Activated T-helper 17 cell treated with anti-CD3 and anti-CD28 coated beads, Interleukin-2, amount 50 U/mL, for 72 hours (primary cell): ENCODE data around the gene DGKD. TPM values are rescaled to one million over a fixed set of nuclear protein-coding genes. Genes with fewer than 3 reads are reported as not detected.
A peak's percentile ranks its signal among the peaks of the same experiment; 100 is the strongest.

Source experiments
- ATAC-seq: fragments of 150-1000 bp; cut with Tn5 transposase; replicated peaks from 2 replicates; pipeline ENCODE4 v1.10.0; 2021; ENCODE audit warnings: mild to moderate bottlenecking, moderate library complexity
- H3K27ac Mint-ChIP-seq: one replicate; pipeline ENCODE4 v1.8.0; 2022; ENCODE audit warnings: mixed read lengths
- H3K27me3 Mint-ChIP-seq: one replicate; pipeline ENCODE4 v1.8.0; 2022; ENCODE audit warnings: mixed read lengths
- H3K36me3 Mint-ChIP-seq: one replicate; pipeline ENCODE4 v1.8.0; 2022; ENCODE audit warnings: low read depth, mild to moderate bottlenecking, mixed read lengths
- H3K4me1 Mint-ChIP-seq: one replicate; pipeline ENCODE4 v1.8.0; 2022; ENCODE audit warnings: mixed read lengths
- H3K4me3 Mint-ChIP-seq: one replicate; pipeline ENCODE4 v1.8.0; 2022; ENCODE audit warnings: mild to moderate bottlenecking, mixed read lengths
- H3K9me3 Mint-ChIP-seq: one replicate; pipeline ENCODE4 v1.8.0; 2022; ENCODE audit warnings: mixed read lengths
- total RNA-seq, 2 donors: library from RNA; stranded (reverse); gene quantifications; one replicate each; pipeline ENCODE4 v1.2.3, GENCODE V29; 2022

The DGKD gene
- total RNA-seq, 2 donors from 2014 or later: 34.6 to 59.6 TPM

DNA sequence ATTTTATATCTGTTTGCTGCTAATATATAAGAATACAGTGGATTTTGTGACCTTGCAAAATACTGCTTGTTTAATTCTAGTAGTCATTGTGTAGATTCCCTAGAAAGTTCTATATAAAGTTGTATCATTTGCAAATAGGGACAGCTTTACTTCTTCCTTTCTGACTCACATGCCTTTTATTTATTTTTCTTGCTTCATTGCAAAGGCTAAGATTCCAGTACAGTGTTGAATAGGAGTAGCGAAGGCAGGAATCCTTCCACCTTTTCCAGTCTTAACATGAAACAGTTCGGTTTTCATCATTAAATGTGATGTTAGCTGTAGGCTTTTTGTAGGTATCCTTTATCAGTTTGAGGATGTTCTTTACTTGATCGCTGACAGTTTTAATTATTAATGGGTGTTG, 58.1 kb downstream of the DGKD start:
- Mint-ChIP-seq H3K27ac (no peak overlapping the region), H3K4me1 (peaks cover 62% of the 10 kb centered on the region), H3K36me3 (no peaks in the 10 kb centered on the region), H3K9me3 (no peaks in the 10 kb centered on the region), H3K4me3 (no peak overlapping the region), H3K27me3 (no peaks in the 10 kb centered on the region)
- ATAC-seq: no peak

DNA sequence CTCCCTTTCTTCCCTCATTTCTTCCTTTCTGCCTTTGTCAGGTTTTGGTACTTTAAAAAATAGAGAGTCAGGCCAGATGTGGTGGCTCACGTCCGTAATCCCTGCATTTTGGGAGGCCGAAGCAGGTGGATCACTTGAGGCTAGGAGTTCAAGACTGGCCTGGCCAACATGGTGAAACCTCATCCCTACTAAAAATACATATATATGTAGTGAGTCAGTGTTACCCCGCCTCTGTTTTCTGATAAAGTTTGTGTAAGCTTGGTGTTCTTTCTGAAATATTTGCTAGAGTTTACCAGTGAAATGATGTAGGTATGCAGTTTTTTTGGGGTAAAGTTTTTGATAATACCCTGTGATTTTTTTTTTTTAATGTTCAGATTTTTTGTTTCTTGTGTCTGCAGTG, 58.8 kb downstream of the DGKD start:
- peaks cover 62% of the 10 kb centered on the region for H3K4me1 Mint-ChIP-seq
- H3K36me3 Mint-ChIP-seq: no peaks in the 10 kb centered on the region
- peak overlapping the region; percentile 46 for H3K4me3 Mint-ChIP-seq
- ATAC-seq: no peak
- H3K27ac Mint-ChIP-seq: peak overlapping the region; percentile 93
- no peaks in the 10 kb centered on the region for H3K27me3 Mint-ChIP-seq
- H3K9me3 Mint-ChIP-seq: no peaks in the 10 kb centered on the region

DNA sequence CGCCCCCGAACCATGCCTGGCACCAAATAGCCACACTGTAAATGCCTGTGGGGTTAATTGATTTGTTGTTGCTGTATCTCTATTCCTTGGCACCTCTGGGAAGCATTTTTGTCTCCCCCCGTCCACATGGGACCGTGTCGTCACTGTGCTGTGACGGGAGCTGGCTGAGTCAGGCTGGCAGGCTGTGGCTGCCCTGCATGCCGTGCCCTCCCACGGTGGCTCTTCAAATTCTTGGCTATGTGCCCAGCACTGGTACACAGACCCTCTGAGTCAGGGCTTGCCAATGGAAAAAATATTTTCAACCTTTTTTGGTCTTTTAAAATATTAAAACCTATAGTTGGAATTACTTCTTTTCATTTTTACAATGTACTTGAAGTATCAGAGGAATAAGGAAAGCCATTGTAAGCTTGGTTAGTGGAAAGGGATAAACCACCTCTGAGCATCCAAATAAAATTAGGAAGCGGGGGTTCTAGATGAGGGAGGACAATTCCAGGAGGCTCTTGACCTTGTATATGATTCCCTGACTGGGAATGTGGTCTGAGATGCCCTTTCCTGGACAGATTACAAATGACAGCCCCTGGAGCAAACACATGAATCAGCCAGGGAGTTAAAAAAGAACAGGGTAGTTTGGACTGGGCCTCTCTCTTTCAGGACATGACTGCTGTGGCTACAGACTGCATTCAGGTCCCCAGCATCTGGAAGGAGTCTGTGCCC, 59.4 kb downstream of the DGKD start:
- no peaks in the 10 kb centered on the region for H3K36me3 Mint-ChIP-seq
- H3K4me1 Mint-ChIP-seq: peaks cover 61% of the 10 kb centered on the region
- H3K27ac Mint-ChIP-seq: peak overlapping the region; percentile 93
- H3K9me3 Mint-ChIP-seq: no peaks in the 10 kb centered on the region
- ATAC-seq: peak; percentile 75
- H3K27me3 Mint-ChIP-seq: no peaks in the 10 kb centered on the region
- H3K4me3 Mint-ChIP-seq: peak overlapping the region; percentile 46

DNA sequence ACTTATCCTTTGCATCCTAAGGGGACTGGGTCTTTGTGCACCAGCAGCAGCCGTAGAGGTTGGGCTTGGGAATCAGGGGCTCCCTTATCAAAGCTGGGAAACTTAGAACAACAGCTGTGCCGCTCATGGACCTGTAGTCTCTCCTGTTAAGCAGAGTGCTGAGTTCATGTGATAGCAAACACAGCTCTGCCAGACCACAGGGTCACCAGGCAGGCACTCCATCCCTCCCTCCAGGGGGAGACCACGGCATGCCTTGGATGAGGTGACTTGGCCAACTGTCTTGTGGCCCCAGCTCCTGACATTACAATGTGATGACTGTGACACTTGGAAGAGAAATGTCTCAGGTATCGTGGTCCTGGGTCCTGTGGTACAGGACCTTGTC, 60.0 kb downstream of the DGKD start:
- no peak for ATAC-seq
- Mint-ChIP-seq H3K27me3 (no peaks in the 10 kb centered on the region), H3K27ac (peak overlapping the region; percentile 93), H3K36me3 (peaks cover 3% of the 10 kb centered on the region), H3K4me1 (peaks cover 61% of the 10 kb centered on the region), H3K4me3 (peak overlapping the region; percentile 46), H3K9me3 (no peaks in the 10 kb centered on the region)

DNA sequence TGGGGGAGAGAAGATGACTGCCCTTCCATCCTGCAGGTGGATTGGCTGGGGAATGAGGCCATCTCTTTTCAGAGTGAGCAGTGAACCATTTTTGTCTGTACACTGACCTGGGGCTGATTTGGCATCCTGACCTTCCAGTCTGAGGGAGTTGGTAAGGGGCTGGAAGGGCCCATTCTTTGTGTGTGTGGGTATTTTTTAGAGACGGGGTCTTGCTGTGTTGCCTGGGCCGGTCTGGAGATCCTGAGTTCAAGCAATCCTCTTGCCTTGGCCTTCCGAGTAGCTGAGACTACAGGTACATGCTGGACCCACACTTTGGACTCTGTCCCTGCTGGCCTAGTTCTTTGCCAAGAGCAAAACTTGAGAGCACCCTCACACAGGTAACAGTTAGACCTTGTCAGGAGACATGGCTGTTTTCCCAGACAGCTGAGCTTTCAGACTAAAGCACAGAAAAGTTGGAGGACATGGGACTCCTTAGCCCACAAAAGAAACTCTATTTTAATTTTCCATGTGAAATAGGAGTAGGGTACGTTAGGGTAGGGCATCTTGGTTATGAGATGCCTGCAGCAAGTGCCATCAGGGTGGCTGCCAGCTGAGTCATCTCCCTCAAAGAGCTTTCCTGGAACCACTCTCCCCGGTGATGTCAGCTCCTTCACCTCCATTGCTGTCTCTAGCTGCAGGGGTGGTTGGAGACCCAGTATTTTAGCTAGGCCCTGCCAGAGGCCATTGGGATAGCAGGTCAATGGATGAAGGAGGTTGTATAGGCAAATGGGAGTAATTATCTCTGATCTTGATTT, 60.7 kb downstream of the DGKD start:
- Mint-ChIP-seq H3K4me1 (peaks cover 61% of the 10 kb centered on the region), H3K36me3 (peaks cover 10% of the 10 kb centered on the region), H3K27ac (peak overlapping the region; percentile 93), H3K27me3 (no peaks in the 10 kb centered on the region), H3K9me3 (no peaks in the 10 kb centered on the region), H3K4me3 (peak overlapping the region; percentile 46)
- peak; percentile 70 for ATAC-seq

DNA sequence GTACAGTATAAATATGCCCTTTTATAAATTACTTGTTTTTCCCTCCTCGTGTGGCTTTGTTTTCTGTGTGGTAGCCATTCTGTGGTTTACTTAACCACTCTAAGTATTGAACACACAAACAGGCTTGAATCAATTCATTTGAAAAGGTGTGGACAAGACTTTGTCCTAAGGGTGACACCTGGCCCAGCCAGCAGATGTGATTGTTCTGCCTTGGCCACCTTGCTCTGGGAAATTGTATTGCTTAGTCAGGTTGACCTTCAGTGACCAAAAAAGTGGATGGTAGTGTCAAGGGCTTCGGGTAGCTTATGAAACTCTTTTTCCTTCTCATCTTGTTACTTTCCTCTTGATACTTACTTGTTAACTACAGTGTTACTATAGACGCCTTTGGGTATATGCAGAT, 61.9 kb downstream of the DGKD start:
- Mint-ChIP-seq H3K36me3 (peaks cover 11% of the 10 kb centered on the region), H3K4me1 (peaks cover 61% of the 10 kb centered on the region), H3K27ac (no peak overlapping the region), H3K4me3 (peak overlapping the region; percentile 32), H3K9me3 (no peaks in the 10 kb centered on the region), H3K27me3 (no peaks in the 10 kb centered on the region)
- no peak for ATAC-seq

DNA sequence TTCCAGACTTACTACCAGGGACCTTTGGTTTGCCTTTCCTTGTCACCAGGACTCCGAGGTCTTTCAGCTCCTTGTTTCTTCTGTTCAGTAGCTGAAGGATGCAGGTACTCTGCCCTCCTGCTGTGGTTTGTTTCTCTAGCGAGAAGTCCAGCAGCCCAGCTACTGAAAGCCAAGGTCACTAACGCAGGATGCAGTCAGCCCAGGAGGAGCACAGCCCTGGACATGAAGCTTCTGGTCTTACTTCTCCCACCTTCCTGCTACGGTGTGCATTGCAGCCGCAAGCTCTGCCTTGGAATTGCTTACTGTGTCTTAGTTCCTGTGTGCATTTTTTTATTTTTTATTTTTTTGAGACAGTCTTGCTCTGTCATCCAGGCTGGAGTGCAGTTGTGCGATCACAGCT, 62.4 kb downstream of the DGKD start:
- Mint-ChIP-seq H3K4me3 (peak overlapping the region; percentile 32), H3K27ac (no peak overlapping the region), H3K9me3 (no peaks in the 10 kb centered on the region), H3K27me3 (no peaks in the 10 kb centered on the region), H3K36me3 (peaks cover 11% of the 10 kb centered on the region), H3K4me1 (peaks cover 66% of the 10 kb centered on the region)
- ATAC-seq: no peak

DNA sequence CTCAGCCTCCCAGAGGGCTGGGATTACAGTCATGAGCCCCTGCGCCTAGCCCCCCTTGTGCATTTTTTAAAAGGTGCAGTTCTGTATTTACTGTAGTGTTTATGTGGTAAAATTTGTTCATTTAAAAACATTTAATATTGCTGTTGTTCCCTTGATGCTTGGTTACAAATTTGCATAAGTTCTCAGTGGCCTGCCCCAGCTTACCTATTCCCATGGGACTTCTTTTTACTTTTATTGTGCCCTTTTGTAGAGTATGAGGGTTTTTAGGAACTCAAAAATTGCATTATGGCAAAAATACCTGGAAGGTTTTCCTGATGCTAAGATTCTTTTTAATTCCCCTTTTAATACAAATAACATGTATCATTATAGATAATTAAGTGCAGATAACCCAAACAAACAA, 63.0 kb downstream of the DGKD start:
- peaks cover 72% of the 10 kb centered on the region for H3K4me1 Mint-ChIP-seq
- no peak for ATAC-seq
- H3K27ac Mint-ChIP-seq: no peak overlapping the region
- no peaks in the 10 kb centered on the region for H3K27me3 Mint-ChIP-seq
- peaks cover 11% of the 10 kb centered on the region for H3K36me3 Mint-ChIP-seq
- H3K9me3 Mint-ChIP-seq: no peaks in the 10 kb centered on the region
- no peak overlapping the region for H3K4me3 Mint-ChIP-seq

DNA sequence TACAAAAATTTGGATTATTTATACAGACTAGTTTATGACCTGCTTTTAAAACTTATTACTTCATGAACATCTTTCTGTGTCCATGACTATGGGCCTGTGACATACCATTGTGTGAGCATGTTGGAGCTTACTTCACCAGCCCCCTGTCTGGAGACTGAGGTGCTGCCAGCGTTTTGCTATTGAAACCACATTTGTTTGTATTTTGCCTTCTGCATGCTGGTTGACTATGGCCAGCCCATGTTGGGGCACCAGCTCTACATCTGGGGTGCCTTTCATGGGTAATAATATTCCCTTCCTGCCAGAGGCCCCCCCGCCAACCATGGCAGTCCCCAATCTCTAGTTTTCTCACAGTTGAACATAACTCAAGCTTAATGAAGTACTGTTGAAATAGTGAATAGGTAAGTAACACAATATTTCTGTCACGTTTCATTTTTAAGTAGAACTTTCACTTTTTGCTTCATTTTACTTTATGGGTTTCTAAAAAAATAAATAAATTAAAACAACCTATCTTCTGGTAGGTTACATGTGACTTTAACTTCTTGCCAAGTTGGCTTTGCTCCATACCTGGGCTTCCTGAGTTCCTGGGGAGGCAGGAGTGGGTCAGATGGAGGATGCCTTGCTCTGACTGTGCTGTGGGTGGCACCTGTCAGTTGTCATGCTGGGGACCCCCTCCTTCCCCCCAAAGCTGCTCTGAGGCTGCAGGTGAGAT, 63.9 kb downstream of the DGKD start:
- peaks cover 11% of the 10 kb centered on the region for H3K36me3 Mint-ChIP-seq
- H3K27me3 Mint-ChIP-seq: no peaks in the 10 kb centered on the region
- peak overlapping the region; percentile 88 for H3K27ac Mint-ChIP-seq
- peaks cover 69% of the 10 kb centered on the region for H3K4me1 Mint-ChIP-seq
- no peaks in the 10 kb centered on the region for H3K9me3 Mint-ChIP-seq
- H3K4me3 Mint-ChIP-seq: peak overlapping the region; percentile 87
- no peak for ATAC-seq

DNA sequence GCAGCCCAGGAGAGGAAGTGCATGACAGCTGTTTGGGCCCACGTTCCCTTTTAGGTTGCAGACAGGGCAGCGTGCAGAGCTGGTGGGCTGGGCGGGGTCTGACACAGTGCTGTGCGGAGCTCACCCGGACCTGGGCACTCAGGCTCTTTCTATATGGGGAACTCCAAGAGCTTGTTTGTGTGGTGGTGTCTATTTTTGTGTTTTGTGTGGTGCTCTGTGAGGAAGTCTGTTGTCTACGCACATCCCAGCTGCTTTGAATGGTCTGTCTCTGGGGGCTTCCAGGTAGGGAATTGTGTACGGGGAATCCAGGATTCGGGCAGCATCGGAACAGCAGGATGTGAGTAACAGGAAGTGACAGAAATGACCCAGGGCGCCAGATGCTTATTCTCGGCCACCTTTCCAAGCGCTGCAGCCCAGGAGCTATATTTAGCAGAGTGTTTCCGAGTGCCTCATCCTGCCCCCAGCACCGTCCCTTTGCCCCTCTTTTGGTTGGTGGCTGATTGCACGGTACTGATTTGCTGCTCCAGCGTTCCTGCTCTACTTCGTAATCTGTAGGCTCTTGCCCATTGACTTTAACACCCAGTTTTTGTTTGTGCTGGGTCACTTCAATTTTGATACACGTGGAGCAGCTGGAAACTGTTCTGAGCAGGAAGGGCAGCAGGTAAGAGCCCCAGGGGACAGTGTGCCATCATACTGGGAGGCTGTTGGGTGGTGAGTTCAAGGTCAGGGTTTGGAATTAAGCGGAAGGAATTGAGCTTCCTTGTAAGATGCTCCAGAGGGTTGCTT, 64.7 kb downstream of the DGKD start:
- Mint-ChIP-seq H3K4me3 (peak overlapping the region; percentile 87), H3K36me3 (peaks cover 11% of the 10 kb centered on the region), H3K27me3 (no peaks in the 10 kb centered on the region), H3K9me3 (no peaks in the 10 kb centered on the region), H3K27ac (peak overlapping the region; percentile 88), H3K4me1 (peaks cover 68% of the 10 kb centered on the region)
- ATAC-seq: peak; percentile 56

DNA sequence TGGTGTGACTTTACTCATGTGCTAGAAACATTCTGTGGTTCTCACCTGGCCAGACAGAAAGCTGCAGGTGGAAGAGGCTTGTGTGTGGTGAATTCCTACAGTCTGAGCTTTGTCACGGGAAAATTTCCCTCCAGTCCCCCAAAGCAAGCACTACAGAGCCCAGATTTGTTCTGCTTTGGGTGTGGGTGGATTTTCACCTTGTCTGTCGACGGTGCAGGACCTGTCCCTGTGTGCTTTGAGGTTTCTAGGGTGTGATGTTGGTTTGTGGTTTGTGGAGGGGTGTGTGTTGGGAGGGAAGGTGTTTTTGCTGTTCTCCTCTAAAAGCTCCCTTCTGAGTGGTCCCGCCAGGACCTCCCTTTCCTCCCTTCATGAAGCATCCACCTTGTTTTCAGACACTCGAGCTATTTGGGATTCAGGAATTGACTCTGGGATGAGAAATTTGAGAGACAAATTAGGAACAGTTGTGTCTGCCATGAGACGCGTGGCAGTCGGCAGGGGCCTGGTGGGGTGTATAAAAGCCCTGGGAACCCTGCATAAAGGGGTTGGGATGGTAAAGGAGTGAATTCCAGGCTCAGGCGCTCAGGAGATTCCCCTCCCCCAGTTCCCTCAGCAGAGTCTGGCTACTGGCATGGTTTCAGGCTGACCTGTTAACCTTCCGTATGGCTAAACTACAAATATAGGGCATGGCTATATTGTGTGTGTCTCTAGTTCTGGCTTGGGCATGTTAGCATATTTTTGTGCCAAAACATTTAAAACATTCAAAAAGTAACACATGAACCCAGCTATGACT, 65.5 kb downstream of the DGKD start:
- peaks cover 11% of the 10 kb centered on the region for H3K36me3 Mint-ChIP-seq
- H3K9me3 Mint-ChIP-seq: no peaks in the 10 kb centered on the region
- H3K4me1 Mint-ChIP-seq: peaks cover 67% of the 10 kb centered on the region
- H3K4me3 Mint-ChIP-seq: peak overlapping the region; percentile 87
- ATAC-seq: peak; percentile 55
- H3K27me3 Mint-ChIP-seq: no peaks in the 10 kb centered on the region
- H3K27ac Mint-ChIP-seq: peak overlapping the region; percentile 88

DNA sequence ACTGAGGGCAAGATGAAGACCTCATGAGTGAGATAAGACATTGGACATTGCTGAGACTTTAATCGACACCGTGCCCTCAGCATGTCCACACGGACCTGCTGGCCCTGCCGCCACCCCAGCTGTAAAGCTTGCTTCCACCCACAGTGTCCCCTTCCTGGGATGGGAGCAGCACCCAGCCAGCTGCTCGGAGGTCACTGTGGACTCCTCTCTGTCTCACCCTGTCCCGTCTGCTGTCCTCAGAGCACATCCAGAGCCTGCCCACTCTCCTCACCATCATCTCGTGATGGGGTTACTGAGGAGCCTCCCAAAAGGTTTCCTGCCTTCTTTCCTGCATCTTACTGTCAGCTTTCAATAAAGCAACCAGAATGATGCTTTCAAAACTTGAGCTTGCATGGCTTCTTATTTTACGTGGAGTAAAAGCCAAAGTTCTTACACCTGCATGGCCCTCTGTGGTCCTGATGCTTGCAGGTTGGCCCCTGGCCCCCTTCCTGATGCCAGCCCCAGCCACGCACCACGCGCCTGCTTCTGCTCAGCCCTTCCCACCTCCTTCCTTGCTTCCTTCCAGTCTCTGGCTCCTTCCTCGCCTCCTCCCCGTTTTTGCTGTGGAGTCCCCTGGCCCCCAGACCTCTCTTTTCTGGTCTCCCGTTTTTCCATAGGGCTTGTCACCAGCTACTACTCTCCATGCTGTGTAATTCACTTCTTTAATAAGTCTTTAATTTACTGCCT, 67.0 kb downstream of the DGKD start:
- ATAC-seq: no peak
- H3K27ac Mint-ChIP-seq: peak overlapping the region; percentile 94
- peaks cover 65% of the 10 kb centered on the region for H3K4me1 Mint-ChIP-seq
- peaks cover 14% of the 10 kb centered on the region for H3K36me3 Mint-ChIP-seq
- H3K27me3 Mint-ChIP-seq: no peaks in the 10 kb centered on the region
- H3K9me3 Mint-ChIP-seq: no peaks in the 10 kb centered on the region
- H3K4me3 Mint-ChIP-seq: peak overlapping the region; percentile 87

DNA sequence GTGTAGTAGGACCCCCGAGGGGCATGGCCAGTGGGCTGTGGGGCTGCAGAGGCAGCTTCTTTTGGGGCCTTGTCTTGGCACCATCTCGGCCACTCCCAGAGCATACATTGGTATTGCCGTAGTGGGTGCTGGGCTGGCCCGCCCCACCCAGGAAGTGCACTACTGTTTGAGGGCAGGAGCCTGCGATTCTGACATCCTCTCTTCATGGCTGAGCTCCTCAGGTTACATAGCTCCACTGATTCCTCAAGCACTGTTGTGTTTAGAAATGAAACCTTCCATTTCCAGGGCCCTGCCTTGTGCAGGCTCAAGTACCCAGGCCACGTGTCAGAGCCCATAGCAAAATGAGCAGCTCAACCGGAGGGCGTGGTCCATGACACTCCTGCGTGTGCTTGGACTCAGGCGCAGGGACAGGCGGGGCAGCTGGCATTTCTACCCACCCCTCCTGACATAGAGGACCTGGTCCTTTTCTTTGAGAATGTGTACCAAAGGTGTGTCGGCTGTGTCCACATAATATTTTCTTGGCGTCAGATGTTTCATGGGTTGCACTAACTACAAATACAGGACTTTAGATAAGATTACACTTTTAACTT, 67.9 kb downstream of the DGKD start:
- peak overlapping the region; percentile 87 for H3K4me3 Mint-ChIP-seq
- H3K4me1 Mint-ChIP-seq: peaks cover 69% of the 10 kb centered on the region
- H3K9me3 Mint-ChIP-seq: no peaks in the 10 kb centered on the region
- ATAC-seq: peak; percentile 49
- H3K36me3 Mint-ChIP-seq: peaks cover 21% of the 10 kb centered on the region
- H3K27ac Mint-ChIP-seq: peak overlapping the region; percentile 94
- no peaks in the 10 kb centered on the region for H3K27me3 Mint-ChIP-seq
